ENCODE measurements around the gene FIGLA.

The FIGLA gene

GRCh38 chr2:70826696-70827350 lies 36.4 kb upstream of the FIGLA start:
- no peak overlapping the region for H3K4me3 ChIP-seq (ENCODE audit: low read depth, low read length)
- no peak for TF ChIP-seq CTCF (conservative IDR thresholded peaks at IDR 0.05; ENCODE audit: low read depth, low read length)
- DNase-seq (ENCODE audit: low read depth) = no peak

GRCh38 chr2:70823249-70823648 lies 32.8 kb upstream of the FIGLA start:
- no peak for DNase-seq (ENCODE audit: low read depth)
- no peak overlapping the region for H3K4me3 ChIP-seq (ENCODE audit: low read depth, low read length)
- TF ChIP-seq CTCF (conservative IDR thresholded peaks at IDR 0.05; ENCODE audit: low read depth, low read length) = no peak

GRCh38 chr2:70822843-70823242 lies 32.4 kb upstream of the FIGLA start:
- no peak overlapping the region for H3K4me3 ChIP-seq (ENCODE audit: low read depth, low read length)
- TF ChIP-seq CTCF (conservative IDR thresholded peaks at IDR 0.05; ENCODE audit: low read depth, low read length) = no peak
- DNase-seq (ENCODE audit: low read depth) = no peak

- no peak within 1 kb of the TSS for H3K4me3 ChIP-seq (ENCODE audit: low read depth, low read length)
- no peak for TF ChIP-seq CTCF (conservative IDR thresholded peaks at IDR 0.05; ENCODE audit: low read depth, low read length)
- no peak for DNase-seq (ENCODE audit: low read depth)
Measured at GRCh38 chr2:70820499-70820898, 30.1 kb upstream of the FIGLA start, which contains the start of gene CLEC4F. TSS of gene CLEC4F (minus strand) at chr2:70820599. CDS start at chr2:70820523, 76 bp downstream.

GRCh38 chr2:70817284-70817954 lies 27.0 kb upstream of the FIGLA start:
- no peak overlapping the region for H3K4me3 ChIP-seq (ENCODE audit: low read depth, low read length)
- no peak for DNase-seq (ENCODE audit: low read depth)
- no peak for TF ChIP-seq CTCF (conservative IDR thresholded peaks at IDR 0.05; ENCODE audit: low read depth, low read length)

- no peak for TF ChIP-seq CTCF (conservative IDR thresholded peaks at IDR 0.05; ENCODE audit: low read depth, low read length)
- no peak for DNase-seq (ENCODE audit: low read depth)
- H3K4me3 ChIP-seq (ENCODE audit: low read depth, low read length) = no peak overlapping the region
Measured at GRCh38 chr2:70816726-70817125, 26.3 kb upstream of the FIGLA start.
